Activated gamma-delta T cell treated with Interleukin-2 at 50 U/mL for 16 hours (primary cell): ENCODE results near the gene ASPSCR1.
"Not testable (repeated sequence)": the region's sequence is repeated elsewhere in the genome, so short reads cannot be mapped to it uniquely, and the experiment has no call there.

ENCODE experiments used
- DNase-seq: peaks from one replicate; pipeline ENCODE4 v3.0.0-alpha.2; 2020

ASPSCR1 gene

DNA sequence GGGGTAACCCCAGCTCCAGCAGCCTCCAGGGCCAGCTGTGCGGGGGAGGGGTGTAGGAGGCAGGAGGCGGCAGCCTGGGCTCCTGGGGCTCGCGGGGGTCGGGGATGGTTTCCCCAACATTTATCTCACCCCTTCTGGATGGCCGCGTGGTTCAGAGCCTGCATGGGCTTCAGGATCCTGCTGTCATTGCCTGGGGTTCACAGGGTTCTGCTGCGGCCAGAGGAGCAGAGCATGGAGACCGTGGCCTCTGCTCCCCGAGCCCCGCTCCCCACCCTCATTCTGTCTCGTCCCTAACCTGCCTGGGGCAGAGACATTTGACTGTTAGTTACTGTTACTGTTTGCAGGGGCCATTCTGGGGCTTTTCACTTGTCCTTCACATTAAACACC, 35.3 kb upstream of the ASPSCR1 start:
- no peak for DNase-seq

DNA sequence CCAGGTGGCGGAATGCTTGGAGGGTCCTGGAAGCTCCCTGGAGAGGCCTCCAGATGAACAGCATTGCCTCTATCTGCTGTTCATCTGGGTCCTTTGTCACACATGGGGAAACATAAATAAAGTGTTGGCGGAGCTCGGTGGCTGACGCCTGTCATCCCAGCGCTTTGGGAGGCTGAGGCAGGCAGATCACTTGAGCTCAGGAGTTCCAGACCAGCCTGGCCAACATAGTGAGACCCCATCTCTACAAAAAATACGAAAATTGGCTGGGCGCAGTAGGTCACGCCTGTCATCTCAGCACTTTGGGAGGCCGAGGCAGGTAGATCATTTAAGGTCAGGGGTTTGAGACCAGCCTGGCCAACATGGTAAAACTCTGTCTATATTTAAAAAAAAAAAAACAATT, 32.6 kb upstream of the ASPSCR1 start:
- DNase-seq, result no peak

DNA sequence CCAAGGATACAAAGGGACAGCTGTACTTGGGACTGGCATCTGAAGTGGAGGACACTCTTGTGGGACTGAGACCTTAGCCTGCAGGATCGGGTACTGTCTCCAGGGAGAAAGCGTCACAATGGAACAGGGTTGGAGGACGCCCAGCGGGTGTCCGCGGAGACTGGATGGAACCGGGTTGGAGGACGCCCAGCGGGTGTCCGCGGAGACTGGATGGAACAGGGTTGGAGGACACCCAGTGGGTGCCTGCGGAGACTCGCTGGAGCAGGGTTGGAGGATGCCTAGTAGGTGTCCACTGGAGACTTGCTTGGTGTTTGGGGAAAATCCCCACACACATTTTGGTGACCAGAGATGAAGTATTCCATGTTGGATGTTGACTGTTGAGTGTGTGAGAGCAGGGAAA, 30.2 kb upstream of the ASPSCR1 start, which contains the start of gene MYADML2:
Gene MYADML2 (minus strand): TSS at position 45 of the 400 bp plus-strand sequence. CDS start 5,492 bp downstream, outside the sequence.
- no peak for DNase-seq

DNA sequence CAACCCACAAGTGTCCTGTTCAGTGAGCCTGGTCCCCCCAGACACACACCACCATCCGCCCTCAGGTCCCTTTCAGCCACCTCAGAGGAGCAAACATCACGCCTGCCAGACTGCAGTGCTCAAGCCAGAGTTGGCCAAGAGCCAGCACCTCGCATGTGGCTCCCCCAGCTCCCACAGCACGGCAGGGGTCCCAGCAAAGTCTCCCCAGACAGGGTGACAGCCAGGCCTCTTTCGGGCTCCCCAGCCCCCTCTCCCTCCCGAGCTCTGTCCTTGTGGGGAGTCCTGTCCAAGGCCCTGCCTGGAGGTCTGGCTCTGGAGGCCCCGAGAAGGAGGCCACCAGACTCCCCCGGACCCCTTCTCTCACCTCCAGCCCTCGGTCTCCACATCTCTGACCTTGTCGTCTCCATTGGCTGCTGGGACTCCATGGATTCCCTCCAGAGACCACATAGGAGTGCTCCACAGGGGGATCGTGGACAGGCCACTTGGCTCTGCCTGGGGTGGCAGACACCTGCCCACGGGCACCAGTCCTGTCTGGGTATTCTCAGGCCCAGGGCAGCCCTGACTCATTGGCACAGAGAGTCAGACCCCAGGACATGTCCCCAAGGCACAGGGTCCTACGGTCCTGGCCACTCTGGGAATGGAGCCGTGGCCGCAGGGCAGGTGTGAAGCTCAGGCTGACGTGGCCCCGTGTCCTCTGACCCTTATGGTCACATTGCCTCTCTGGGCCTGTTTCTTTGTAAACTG, 28.6 kb upstream of the ASPSCR1 start:
- DNase-seq, result no peak

DNA sequence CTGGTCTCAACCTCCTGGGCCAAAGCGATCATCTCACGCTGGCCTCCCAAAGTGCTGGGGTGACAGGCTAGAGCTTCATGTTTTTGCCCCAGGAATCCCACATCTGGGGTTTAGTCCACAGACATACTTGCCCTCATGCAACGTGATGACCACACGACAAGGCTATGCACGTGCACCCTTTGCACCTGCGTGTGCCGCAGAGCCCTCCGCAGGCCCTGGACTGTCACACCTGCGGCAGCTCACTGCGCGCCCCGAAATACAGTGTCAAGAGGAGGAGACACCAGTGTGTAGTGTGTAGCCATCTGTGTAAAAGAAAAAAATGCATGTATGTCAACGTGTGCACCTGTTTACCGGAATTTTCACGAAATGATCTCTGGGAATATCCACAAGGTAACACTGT, 26.9 kb upstream of the ASPSCR1 start:
- DNase-seq, result no peak

DNA sequence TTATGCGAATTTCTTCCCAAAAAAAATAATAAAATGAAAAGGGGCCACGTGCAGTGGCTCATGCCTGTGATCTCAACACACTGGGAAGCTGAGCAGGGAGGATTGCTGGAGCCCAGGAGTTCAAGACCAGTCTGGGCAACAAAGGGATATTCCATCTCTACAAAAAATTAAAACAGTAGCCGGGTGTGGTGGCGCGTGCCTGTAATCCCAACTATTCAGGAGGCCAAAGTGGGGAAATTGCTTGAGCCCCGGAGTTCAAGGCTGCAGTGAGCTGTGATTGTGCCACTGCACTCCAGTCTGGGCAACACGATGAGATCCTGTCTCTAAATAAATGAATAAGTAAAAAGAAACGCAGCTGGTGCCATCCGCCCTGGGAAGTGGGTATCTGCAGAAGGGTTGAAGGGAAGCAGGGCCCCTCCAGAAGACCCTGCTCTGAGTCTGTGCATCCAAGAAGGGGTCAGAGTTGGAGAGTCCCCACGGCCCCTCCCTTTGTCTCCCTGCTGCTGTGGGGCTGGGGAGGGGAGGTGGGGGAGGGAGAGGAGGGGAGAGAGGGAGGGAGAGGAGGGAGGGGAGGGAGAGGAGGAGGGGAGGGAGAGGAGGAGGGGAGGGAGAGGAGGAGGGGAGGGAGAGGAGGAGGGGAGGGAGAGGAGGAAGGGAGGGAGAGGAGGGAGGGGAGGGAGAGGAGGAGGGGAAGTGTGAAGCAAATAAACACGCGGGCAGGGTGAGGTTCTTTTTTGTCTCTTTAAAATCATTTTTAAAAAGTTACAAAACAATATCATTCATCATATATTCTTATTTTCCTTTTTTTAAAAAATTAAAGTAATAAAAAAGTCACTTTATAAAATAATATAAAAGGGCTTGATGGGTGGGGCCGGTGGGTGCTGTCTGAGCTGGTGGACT, 25.4 kb upstream of the ASPSCR1 start:
- no peak for DNase-seq

DNA sequence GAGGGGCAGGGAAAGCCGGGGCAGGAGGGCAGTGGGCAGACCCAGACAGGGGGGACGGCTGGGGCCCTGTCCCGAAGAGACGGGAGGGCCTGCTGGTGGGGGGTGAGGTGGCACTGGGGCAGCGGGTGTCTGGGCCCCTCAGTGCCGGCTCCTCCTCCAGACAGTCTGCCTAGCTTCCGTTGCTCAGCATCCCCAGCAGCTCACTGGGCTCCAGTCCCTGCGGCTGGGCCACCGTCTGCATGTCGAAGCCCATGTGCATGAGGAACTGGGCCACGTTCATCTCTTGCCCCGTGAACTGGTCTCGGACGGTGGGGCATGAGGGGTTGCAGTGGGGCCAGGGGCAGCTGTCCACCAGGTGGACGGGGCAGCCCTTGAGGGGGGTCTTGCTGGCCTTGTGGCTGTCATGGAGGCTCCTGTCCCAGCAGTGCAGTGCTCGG, 24.6 kb upstream of the ASPSCR1 start:
- DNase-seq, result no peak

DNA sequence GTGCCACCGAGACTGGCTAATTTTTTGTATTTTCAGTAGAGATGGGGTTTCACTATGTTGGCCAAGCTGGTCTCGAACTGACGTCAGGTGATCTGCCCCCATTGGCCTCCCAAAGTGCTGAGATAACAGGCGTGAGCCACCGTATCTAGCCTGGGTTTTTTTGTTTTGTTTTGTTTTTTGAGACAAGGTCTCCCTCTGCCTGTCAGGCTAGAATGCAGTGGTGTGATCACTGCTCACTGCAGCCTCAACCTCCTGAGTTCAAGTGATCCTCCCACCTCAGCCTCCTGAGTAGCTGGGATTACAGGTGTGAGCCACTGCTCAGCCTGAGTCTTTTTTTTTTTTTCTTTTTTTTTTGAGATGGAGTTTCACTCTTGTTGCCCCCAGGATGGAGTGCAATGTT, 24.0 kb upstream of the ASPSCR1 start:
- DNase-seq, result not testable (repeated sequence)

DNA sequence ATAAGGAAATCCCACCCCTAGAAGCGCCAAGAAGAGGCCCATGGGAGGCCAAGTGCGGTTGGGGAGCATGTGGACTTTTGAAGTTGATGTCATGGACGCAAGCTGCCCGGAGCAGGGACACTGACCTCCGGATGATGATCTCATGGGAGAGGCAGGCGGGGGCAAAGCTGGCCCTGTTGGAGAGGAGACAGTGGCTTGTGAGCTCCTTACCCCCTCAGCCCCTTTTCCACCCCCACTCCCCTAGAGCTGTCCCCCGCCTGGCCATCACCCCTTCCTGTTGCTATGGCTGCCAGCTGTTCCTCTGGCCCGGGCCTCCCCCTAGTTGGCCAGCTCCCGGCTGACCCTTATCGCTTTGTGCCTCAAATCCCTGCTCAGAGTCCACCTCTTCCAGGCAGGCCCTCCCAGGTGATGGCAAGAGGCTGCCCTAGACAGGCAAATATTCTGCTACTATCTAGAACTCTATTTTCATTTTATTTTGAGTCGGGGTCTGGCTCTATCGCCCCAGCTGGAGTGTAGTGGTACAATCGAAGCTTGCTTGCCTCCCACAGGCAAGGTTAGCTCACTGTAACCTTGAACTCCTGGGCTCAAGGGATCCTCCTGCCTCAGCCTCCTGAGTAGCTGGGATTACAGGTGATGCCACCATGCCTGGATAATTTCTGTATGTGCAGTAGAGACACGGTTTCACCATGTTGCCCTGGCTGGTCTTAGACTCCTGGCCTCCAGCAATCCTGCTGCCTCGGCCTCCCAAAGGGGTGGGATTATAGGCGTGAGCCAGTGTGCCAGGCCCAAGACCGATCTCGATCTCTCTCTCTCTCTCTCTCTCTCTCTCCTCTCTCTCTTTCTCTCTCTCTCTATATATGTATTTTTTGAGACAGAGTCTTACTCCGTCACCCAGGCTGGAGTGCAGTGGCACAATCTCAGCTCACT, 23.0 kb upstream of the ASPSCR1 start:
- no peak for DNase-seq

DNA sequence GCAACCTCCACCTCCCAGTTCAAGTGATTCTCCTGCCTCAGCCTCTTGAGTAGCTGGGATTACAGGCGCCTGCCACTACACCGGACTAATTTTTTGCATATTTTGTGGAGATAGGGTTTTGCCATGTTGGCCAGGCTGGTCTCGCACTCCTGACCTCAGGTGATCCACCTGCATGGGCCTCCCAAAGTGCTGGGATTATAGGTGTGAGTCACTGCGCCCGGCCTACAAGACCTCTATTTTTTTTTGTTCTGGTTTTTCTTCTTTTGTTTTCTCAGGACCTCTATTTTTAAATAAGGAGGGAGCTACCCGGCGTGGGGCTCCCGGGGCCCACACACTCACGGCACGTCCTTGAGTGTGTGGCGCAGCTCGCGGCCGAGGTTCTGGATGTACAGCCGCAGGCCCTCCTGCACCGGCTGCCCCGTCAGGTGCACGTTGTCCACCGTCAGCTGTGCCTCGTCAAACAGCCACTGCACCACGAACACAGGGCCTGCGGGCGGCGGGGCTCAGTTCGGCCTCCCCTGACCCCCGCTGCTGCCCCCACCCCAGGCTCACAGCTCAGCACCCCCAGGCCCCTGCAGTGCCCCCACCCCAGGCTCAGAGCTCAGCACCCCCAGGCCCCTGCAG, 22.3 kb upstream of the ASPSCR1 start:
- DNase-seq, result no peak

DNA sequence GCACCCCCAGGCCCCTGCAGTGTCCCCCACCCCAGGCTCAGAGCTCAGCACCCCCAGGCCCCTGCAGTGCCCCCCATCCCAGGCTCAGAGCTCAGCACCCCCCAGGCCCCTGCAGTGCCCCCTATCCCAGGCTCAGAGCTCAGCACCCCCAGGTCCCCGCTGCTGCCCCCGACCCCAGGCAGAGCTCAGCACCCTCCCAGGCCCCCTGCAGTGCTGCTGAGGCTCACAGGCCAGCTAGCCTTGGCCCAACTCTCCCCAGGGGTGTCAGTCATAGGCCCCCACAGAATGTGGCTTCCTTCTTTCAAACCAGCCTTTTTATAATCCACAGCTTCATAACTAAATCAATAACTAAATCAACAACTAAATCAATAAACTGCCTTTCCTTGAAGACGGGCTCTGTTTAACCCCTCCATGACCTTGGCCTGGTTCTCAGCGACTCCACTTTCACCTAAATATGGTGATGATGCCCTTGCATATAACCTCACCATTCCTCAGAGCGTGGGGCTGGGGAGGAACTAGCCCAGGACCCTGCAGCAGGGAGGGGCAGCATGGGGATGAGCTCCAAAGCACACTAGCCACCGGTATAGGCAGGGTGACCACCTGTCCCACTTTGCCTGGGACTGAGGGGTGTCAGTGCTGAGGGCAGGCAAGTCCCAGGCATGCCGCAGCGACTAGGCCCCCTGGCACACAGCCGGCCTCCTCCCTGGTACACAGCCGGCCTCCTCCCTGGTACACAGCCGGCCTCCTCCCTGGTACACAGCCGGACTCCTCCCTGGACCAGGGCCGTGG, 21.5 kb upstream of the ASPSCR1 start:
- no peak for DNase-seq

DNA sequence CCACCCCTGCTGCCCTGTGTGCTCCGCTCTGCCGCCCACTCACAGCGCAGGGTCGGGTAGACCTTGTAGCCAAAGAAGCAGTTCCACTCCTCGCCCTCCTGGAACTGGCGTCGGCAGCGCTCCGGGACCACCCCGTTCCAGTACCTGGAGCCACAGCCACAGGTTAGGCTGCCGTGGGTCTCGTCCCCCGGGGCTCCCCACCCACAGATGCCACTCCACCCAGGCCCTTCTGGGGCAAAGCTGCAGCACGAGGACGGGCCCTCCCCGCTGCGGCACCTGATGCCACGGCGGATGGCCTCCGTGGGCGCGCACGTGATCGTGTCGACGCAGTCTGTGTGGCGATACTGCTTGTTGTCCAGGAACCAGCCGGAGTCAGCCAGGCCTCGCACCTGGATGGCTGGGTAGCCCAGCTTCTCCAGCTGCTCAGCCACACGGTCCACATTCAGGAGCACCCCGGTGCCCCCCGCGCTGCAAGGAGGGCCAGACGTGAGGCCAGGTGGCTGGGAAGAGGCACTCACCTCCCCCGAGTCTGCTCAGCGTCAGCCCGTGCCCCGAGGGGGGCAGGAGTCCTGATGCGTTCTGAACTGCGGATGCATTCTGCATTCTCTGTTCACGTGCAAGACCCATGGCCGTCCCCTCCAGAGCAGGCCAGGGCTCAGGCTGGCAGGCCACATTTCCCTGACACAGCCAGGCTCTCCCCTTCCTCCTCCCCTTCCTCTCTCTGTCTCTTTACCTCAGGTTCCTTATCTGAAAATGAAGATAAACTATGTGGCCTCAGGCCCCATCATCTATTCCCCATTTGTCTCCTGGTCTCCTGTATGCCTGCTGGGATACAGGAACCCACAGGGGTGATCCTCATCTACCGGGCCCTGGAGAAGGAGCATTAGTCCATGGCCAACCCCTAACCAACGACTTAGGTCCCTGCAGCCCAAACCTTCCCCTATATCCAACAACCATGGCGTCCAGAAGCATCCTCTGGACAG, 20.5 kb upstream of the ASPSCR1 start:
- DNase-seq, result no peak

DNA sequence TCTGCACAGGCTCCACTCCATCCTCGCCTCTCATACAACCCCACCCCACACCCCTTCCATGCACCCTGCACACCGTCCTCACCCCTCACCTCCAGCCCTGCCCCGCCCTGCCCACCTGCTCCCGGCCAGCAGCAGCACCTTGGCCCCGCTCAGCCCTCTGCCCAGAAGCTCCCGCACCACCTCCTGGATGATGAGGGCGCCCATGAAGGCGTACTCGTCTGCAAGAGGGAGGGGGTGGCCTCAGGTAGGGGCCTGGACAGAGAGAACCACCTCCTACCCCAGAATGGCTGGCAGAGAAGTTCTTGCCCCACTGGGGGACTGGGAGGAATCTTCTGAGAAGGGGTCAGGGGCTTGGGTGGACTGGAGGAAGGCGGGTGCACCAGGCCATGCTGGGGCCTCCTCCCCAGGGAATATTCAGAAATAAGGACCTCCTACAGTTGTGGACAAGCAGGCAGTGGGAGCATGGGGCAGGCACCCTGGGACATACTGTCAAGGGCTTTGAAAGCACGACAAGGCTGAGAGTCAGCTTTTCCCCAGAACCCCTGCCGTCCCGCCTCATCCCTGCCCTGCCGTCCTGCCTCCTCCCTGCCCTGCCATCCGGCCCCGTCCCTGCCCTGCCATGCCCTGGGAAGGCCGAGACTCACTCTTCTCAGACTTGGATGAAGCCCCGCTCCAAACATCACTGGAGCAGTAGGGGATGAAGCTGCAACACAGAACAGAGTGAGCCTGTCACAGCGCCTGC, 19.6 kb upstream of the ASPSCR1 start:
- no peak for DNase-seq

DNA sequence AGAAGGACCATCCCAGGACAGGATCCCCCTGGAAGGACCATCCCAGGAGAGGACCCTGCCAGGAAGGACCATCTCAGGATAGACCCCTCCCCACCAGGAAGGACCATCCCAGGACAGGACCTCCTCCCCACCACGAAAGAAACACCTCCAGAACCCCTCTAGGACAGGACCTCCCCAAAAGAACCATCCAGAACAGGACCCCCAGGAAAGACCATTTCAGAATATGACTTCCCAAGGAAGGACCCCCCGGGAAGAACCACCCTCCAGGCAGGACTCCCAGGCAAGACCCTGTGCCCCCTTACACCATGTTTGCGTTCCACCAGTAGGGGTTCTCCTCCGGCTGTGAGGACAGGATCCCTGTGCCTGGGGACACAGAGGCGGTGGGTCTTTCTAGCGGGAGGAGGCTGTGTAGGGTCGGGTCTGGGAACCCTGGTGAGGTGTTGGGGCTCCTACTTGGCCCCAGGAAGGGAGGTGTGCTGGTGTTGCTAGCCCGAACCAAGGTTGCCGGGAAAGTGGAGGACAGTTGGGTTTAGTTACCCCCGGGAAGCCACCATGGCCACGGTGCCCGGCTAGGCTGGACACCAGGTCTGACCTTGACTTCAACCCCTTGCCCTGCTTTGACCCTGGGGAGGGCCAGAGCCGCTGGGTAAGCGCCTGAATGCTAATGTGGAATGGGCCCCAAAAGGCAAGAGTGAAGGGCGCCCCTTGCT, 18.6 kb upstream of the ASPSCR1 start:
- DNase-seq, result no peak

DNA sequence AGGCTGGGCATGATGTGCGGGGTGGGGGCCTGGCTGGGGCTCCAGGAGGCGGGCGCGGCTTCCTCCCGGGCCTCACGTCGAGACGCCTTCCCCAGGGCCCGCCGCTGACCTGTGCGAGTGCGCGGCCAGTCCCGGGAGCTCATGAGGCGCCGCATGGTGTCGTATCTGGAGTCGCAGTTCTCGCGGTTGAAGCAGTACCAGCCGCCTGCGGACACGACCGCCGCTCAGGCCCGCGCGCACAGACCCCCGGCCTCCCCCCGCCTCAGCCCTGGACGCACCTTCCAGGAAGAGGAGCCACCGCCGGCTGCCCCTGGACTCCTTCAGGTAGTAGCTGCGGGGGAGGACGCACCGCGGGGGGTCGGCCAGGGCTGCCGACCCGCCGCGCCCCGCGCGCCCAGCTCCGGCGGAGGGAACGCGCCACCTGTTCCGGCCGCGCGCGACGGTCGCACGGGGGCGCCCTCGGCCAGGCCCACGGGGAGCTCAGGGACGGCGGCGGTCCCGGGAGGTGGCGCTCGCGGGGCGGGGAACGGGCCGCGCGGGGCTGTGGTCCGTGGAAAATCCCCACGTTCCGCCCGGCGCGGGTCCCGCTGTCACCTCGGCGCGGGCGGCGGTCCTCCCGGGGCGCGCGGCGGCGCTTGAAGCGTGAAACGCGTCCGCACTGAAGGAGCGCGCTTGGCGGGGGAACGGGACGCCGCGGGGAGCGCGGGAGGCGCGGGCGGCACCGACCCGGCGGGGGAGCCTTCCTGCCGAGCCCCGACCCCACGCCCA, 17.9 kb upstream of the ASPSCR1 start:
- peak; percentile 80 for DNase-seq

DNA sequence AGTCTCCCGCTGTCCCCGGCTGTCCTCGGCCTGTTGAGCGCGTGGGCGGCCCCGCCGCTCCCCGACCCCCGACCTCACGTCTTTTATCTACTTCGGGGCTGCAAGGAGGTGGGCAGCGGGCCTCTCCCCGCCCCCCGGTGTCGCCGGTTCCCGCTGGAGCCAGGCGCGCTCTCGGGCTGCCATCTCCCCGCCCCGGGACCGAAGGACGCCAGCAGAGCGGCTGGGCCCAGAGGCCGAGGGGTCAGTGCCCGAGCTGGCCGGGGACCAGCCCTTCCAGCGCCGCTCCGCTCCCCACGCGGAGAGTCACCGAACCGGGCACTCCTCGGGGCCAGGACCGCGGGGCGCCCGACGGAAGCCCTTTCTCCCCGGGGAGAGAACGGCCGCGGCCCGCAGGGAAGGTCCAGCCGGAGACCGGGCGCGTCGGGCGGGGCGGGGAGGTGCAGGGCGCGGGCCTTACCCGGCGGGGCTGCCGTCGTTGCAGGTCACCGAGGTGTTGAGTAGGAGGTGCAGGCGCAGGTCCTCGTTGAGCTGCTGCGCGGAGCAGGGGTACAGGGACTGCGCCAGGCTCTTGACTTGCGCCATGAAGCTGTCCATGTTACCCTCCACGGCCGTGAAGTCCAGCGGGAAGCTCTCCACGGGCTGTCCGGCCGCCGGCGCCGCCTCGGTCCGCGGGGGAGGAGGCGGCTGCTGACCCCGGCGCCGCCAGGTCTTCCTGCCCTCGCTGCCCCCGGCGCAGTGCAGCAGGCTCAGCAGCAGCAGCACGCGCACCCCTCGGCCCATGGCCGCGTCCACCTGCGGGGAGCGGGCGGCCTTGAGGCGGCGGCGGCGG, 17.1 kb upstream of the ASPSCR1 start:
- DNase-seq, result no peak

DNA sequence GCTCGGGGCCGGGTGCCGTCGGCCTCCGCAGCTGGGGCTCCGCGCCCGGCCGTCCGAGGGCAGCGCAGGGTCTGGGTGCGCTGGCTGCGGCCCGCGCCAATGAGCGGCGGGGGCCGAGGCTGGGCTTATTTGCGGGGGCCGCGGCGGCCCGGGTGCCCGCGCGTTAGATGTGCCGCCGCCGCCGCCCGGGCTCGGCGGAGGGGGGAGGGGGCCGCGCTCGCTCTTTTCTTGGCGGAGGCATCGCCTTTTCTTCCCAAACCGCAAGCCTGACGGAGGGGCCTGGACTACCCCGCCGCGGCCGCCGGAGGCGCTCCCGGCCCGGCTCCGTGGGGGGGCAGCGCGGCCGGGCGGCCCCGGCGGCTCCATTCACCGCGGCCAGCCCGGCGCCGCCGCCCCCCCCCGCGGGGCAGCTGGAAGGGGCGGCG, 16.3 kb upstream of the ASPSCR1 start, which contains the start of gene NOTUM:
Gene NOTUM (minus strand): TSS at position 101 of the 425 bp plus-strand sequence. CDS start 278 bp downstream, outside the sequence.
- DNase-seq, result no peak
